HEK293 (cell line): Measurements from ENCODE around the gene NAE1.

Experiments
- CTCF ChIP-seq: fragments of 450-650 bp; formaldehyde crosslinking; IDR thresholded peaks from 2 replicates; pipeline ENCODE4 v1.5.1; 2016; ENCODE audit warnings: missing biosample characterization, missing genetic modification characterization
- ZNF24 ChIP-seq: fragments of 450-650 bp; formaldehyde crosslinking; IDR thresholded peaks from 2 replicates; pipeline ENCODE4 v1.5.1; 2016; ENCODE audit warnings: missing biosample characterization, missing genetic modification characterization
- ZNF548 ChIP-seq: fragments of 450-650 bp; formaldehyde crosslinking; IDR thresholded peaks from 2 replicates; pipeline ENCODE4 v1.5.1; 2016; ENCODE audit warnings: missing biosample characterization, missing genetic modification characterization
- TF ChIP-seq, protein P1 (sequence below): sonication (generic); formaldehyde crosslinking; IDR thresholded peaks from 2 replicates; pipeline ENCODE4 v1.8.1; 2022; ENCODE audit warnings: mild to moderate bottlenecking, moderate library complexity, missing genetic modification reagents

GRCh38 chr16:66846266-66846665, 15.5 kb upstream of the NAE1 start:
- TF ChIP-seq, protein P1, sequence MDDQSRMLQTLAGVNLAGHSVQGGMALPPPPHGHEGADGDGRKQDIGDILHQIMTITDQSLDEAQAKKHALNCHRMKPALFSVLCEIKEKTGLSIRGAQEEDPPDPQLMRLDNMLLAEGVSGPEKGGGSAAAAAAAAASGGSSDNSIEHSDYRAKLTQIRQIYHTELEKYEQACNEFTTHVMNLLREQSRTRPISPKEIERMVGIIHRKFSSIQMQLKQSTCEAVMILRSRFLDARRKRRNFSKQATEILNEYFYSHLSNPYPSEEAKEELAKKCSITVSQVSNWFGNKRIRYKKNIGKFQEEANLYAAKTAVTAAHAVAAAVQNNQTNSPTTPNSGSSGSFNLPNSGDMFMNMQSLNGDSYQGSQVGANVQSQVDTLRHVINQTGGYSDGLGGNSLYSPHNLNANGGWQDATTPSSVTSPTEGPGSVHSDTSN (CRISPR knock-in tag), result no peak
- TF ChIP-seq ZNF548 (no peak), ZNF24 (no peak), CTCF (tag by site-specific recombination) (no peak)
